ENCODE measurements around the gene ZNF415.

Gene ZNF415

GRCh38 chr19:53094754-53095575 lies 37.7 kb downstream of the ZNF415 start:
- Histone ChIP-seq H3K9ac (ENCODE audit: low read depth, low read length, poor library complexity, severe bottlenecking) (no peak overlapping the region), H4K20me1 (ENCODE audit: insufficient read depth, low read length, poor library complexity, severe bottlenecking) (peaks cover 32% of the 10 kb centered on the region), H3K9me3 (ENCODE audit: insufficient read depth, low read depth, low read length) (no peaks in the 10 kb centered on the region), H3K9me2 (replicated peaks; ENCODE audit: low read depth, low read length) (no peaks in the 10 kb centered on the region), H3K79me2 (ENCODE audit: insufficient read depth, low read length) (peaks cover 47% of the 10 kb centered on the region), H2AFZ (ENCODE audit: low read length) (no peak overlapping the region), H3K4me1 (ENCODE audit: insufficient read depth, low read length, poor library complexity, severe bottlenecking) (peaks cover 10% of the 10 kb centered on the region), H3K36me3 (ENCODE audit: insufficient read depth, low read length) (peaks cover 26% of the 10 kb centered on the region; the same call in 1 of the 2 replicates), H3K27me3 (ENCODE audit: insufficient read depth, low read length, poor library complexity, severe bottlenecking) (no peaks in the 10 kb centered on the region), H3K4me3 (ENCODE audit: low read length, poor library complexity, severe bottlenecking) (no peak overlapping the region), H3F3A (ENCODE audit: low read depth) (no peaks in the 10 kb centered on the region), H3K4me2 (ENCODE audit: low read depth, low read length, poor library complexity, severe bottlenecking) (no peak overlapping the region)
- no peak for TF ChIP-seq CTCF (conservative IDR thresholded peaks at IDR 0.05; ENCODE audit: low read length)
- TF ChIP-seq EZH2phosphoT487 (IDR thresholded peaks at IDR 0.05; ENCODE audit: borderline replicate concordance) = no peak

- Histone ChIP-seq H3K27me3 (ENCODE audit: insufficient read depth, low read length, poor library complexity, severe bottlenecking) (no peaks in the 10 kb centered on the region), H4K20me1 (ENCODE audit: insufficient read depth, low read length, poor library complexity, severe bottlenecking) (peaks cover 21% of the 10 kb centered on the region), H3K36me3 (ENCODE audit: insufficient read depth, low read length) (peaks cover 45% of the 10 kb centered on the region; the same call in 1 of the 2 replicates), H3K4me2 (ENCODE audit: low read depth, low read length, poor library complexity, severe bottlenecking) (no peak overlapping the region), H3K9me2 (replicated peaks; ENCODE audit: low read depth, low read length) (no peaks in the 10 kb centered on the region), H3K9ac (ENCODE audit: low read depth, low read length, poor library complexity, severe bottlenecking) (no peak overlapping the region), H3F3A (ENCODE audit: low read depth) (no peaks in the 10 kb centered on the region), H3K4me1 (ENCODE audit: insufficient read depth, low read length, poor library complexity, severe bottlenecking) (peaks cover 1% of the 10 kb centered on the region), H3K9me3 (ENCODE audit: insufficient read depth, low read depth, low read length) (no peaks in the 10 kb centered on the region), H3K79me2 (ENCODE audit: insufficient read depth, low read length) (peaks cover 25% of the 10 kb centered on the region; the same call in 1 of the 2 replicates), H2AFZ (ENCODE audit: low read length) (no peak overlapping the region), H3K4me3 (ENCODE audit: low read length, poor library complexity, severe bottlenecking) (no peak overlapping the region)
- TF ChIP-seq CTCF (conservative IDR thresholded peaks at IDR 0.05; ENCODE audit: low read length) = no peak
- no peak for TF ChIP-seq EZH2phosphoT487 (IDR thresholded peaks at IDR 0.05; ENCODE audit: borderline replicate concordance)
These were observed 40.0 kb downstream of the ZNF415 start for GRCh38 chr19:53092723-53093122.

GRCh38 chr19:53091413-53092254 lies 41.1 kb downstream of the ZNF415 start:
- Histone ChIP-seq H3K4me3 (ENCODE audit: low read length, poor library complexity, severe bottlenecking) (no peak overlapping the region), H2AFZ (ENCODE audit: low read length) (no peak overlapping the region), H3K4me1 (ENCODE audit: insufficient read depth, low read length, poor library complexity, severe bottlenecking) (no peaks in the 10 kb centered on the region), H3K9me3 (ENCODE audit: insufficient read depth, low read depth, low read length) (no peaks in the 10 kb centered on the region), H3K79me2 (ENCODE audit: insufficient read depth, low read length) (peaks cover 20% of the 10 kb centered on the region; the same call in 1 of the 2 replicates), H4K20me1 (ENCODE audit: insufficient read depth, low read length, poor library complexity, severe bottlenecking) (peaks cover 16% of the 10 kb centered on the region), H3K4me2 (ENCODE audit: low read depth, low read length, poor library complexity, severe bottlenecking) (no peak overlapping the region), H3K9ac (ENCODE audit: low read depth, low read length, poor library complexity, severe bottlenecking) (no peak overlapping the region), H3K36me3 (ENCODE audit: insufficient read depth, low read length) (peaks cover 53% of the 10 kb centered on the region; the same call in 1 of the 2 replicates), H3F3A (ENCODE audit: low read depth) (no peaks in the 10 kb centered on the region), H3K9me2 (replicated peaks; ENCODE audit: low read depth, low read length) (no peaks in the 10 kb centered on the region), H3K27me3 (ENCODE audit: insufficient read depth, low read length, poor library complexity, severe bottlenecking) (no peaks in the 10 kb centered on the region)
- TF ChIP-seq CTCF (conservative IDR thresholded peaks at IDR 0.05; ENCODE audit: low read length) (no peak), EZH2phosphoT487 (IDR thresholded peaks at IDR 0.05; ENCODE audit: borderline replicate concordance) (no peak)
